H9 (cell line): ENCODE results near the gene SMURF1. TPM values are rescaled to one million over a fixed set of nuclear protein-coding genes. Genes with fewer than 3 reads are reported as not detected.
A peak's percentile ranks its signal among the peaks of the same experiment; 100 is the strongest.

Experiments
- DNase-seq: peaks from one replicate; pipeline ENCODE4 v3.0.0-alpha.2; 2017
- H2AFZ ChIP-seq: one replicate; pipeline ENCODE4 v1.6.1; 2013; ENCODE audit warnings: mild to moderate bottlenecking, low read length, control low read depth, moderate library complexity
- H2AK5ac ChIP-seq: 2 replicates; pipeline ENCODE4 v1.6.1; 2013; ENCODE audit warnings: low read length, control low read depth, mixed read lengths; ENCODE audit not compliant: insufficient read length
- H2BK120ac ChIP-seq: one replicate; pipeline ENCODE4 v1.6.1; 2013; ENCODE audit warnings: low read depth, mild to moderate bottlenecking, low read length, control low read depth, inconsistent platforms; ENCODE audit not compliant: poor library complexity, severe bottlenecking
- H2BK12ac ChIP-seq: 2 replicates; pipeline ENCODE4 v1.6.1; 2013; ENCODE audit warnings: low read length, control low read depth, mixed read lengths, low read depth; ENCODE audit not compliant: insufficient read length
- H2BK15ac ChIP-seq: 2 replicates; pipeline ENCODE4 v1.6.1; 2013; ENCODE audit warnings: low read depth, low read length, control low read depth
- H2BK20ac ChIP-seq: one replicate; pipeline ENCODE4 v1.6.1; 2013; ENCODE audit warnings: low read depth, mild to moderate bottlenecking, low read length, control low read depth, inconsistent platforms; ENCODE audit not compliant: poor library complexity, severe bottlenecking
- H2BK5ac ChIP-seq: 2 replicates; pipeline ENCODE4 v1.6.1; 2013; ENCODE audit warnings: low read length, control low read depth, mixed read lengths; ENCODE audit not compliant: insufficient read length
- H3K14ac ChIP-seq: 2 replicates; pipeline ENCODE4 v1.6.1; 2013; ENCODE audit warnings: low read length, control low read depth; ENCODE audit not compliant: insufficient read depth
- H3K18ac ChIP-seq: 2 replicates; pipeline ENCODE4 v1.6.1; 2013; ENCODE audit warnings: low read depth, mild to moderate bottlenecking, mixed read lengths, low read length, control low read depth; ENCODE audit not compliant: insufficient read length
- H3K23ac ChIP-seq: 2 replicates; pipeline ENCODE4 v1.6.1; 2013; ENCODE audit warnings: low read length, control low read depth, mixed read lengths, low read depth; ENCODE audit not compliant: insufficient read length
- H3K23me2 ChIP-seq: 2 replicates; pipeline ENCODE4 v1.6.1; 2013; ENCODE audit warnings: low read depth, mild to moderate bottlenecking, mixed read lengths, low read length, control low read depth; ENCODE audit not compliant: insufficient read length, poor library complexity, severe bottlenecking
- H3K27ac ChIP-seq: 2 replicates; pipeline ENCODE4 v1.5.1; 2013; ENCODE audit warnings: low read length, control low read depth, mixed read lengths, low read depth; ENCODE audit not compliant: insufficient read length
- H3K27me3 ChIP-seq: 2 replicates; pipeline ENCODE4 v1.6.1; 2013; ENCODE audit warnings: low read length, control low read depth, inconsistent platforms; ENCODE audit not compliant: insufficient read depth
- H3K4ac ChIP-seq: 2 replicates; pipeline ENCODE4 v1.6.1; 2013; ENCODE audit warnings: low read depth, mild to moderate bottlenecking, control low read depth, inconsistent platforms, low read length, moderate library complexity
- H3K4me1 ChIP-seq: 2 replicates; pipeline ENCODE4 v1.6.1; 2013; ENCODE audit warnings: low read length, control low read depth, inconsistent platforms; ENCODE audit not compliant: insufficient read depth
- H3K4me2 ChIP-seq: 2 replicates; pipeline ENCODE4 v1.6.1; 2013; ENCODE audit warnings: low read length, control low read depth, mixed read lengths; ENCODE audit not compliant: insufficient read length, insufficient read depth
- H3K56ac ChIP-seq: 2 replicates; pipeline ENCODE4 v1.6.1; 2013; ENCODE audit warnings: low read depth, mild to moderate bottlenecking, mixed read lengths, low read length, control low read depth; ENCODE audit not compliant: insufficient read length
- H3K79me1 ChIP-seq: 2 replicates; pipeline ENCODE4 v1.6.1; 2013; ENCODE audit warnings: low read depth, mild to moderate bottlenecking, moderate library complexity, low read length, control low read depth, inconsistent platforms; ENCODE audit not compliant: insufficient read depth, poor library complexity, severe bottlenecking
- H3K79me2 ChIP-seq: 2 replicates; pipeline ENCODE4 v1.6.1; 2013; ENCODE audit warnings: low read length, control low read depth, inconsistent platforms; ENCODE audit not compliant: insufficient read depth
- H3K9ac ChIP-seq: 2 replicates; pipeline ENCODE4 v1.6.1; 2013; ENCODE audit warnings: low read length, control low read depth, mixed read lengths; ENCODE audit not compliant: insufficient read length; ENCODE audit errors: extremely low read depth
- H3K9me3 ChIP-seq: one replicate; pipeline ENCODE4 v1.6.1; 2013; ENCODE audit warnings: low read depth, low read length, inconsistent platforms; ENCODE audit not compliant: control insufficient read depth
- H3T11ph ChIP-seq: one replicate; pipeline ENCODE4 v1.6.1; 2013; ENCODE audit warnings: mild to moderate bottlenecking, low read length, control low read depth, inconsistent platforms
- H4K20me1 ChIP-seq: one replicate; pipeline ENCODE4 v1.6.1; 2013; ENCODE audit not compliant: control insufficient read depth, insufficient read length, insufficient read depth
- H4K5ac ChIP-seq: 2 replicates; pipeline ENCODE4 v1.6.1; 2013; ENCODE audit warnings: low read depth, mild to moderate bottlenecking, mixed read lengths, low read length, control low read depth; ENCODE audit not compliant: insufficient read length
- H4K8ac ChIP-seq: replicated peaks from 2 replicates; pipeline ENCODE4 v1.6.1; 2013; ENCODE audit warnings: low read length, control low read depth, mixed read lengths, low read depth; ENCODE audit not compliant: insufficient read length
- H4K91ac ChIP-seq: 2 replicates; pipeline ENCODE4 v1.6.1; 2013; ENCODE audit warnings: low read depth, mild to moderate bottlenecking, moderate library complexity, mixed read lengths, low read length, control low read depth; ENCODE audit not compliant: insufficient read length
- H3K27ac Mint-ChIP-seq, 3 experiments: 2 replicates in 2 of 3; 3 replicates in 1 of 3; pipeline ENCODE4 v1.8.0; 2020 to 2021; ENCODE audit warnings: mixed read lengths in 3 of 3, mild to moderate bottlenecking in 1 of 3, moderate library complexity in 1 of 3
- H3K27me3 Mint-ChIP-seq: 2 replicates; pipeline ENCODE4 v1.8.0; 2021; ENCODE audit warnings: low read depth, mild to moderate bottlenecking, moderate library complexity, mixed read lengths
- H3K36me3 Mint-ChIP-seq, 3 experiments: 2 replicates in 2 of 3; 3 replicates in 1 of 3; pipeline ENCODE4 v1.8.0; 2020 to 2021; ENCODE audit warnings: low read depth in 3 of 3, mixed read lengths in 3 of 3; ENCODE audit not compliant: insufficient read depth in 1 of 3
- H3K4me1 Mint-ChIP-seq, 2 experiments: 2 replicates each; pipeline ENCODE4 v1.8.0; 2020; ENCODE audit warnings: mixed read lengths in 2 of 2
- H3K4me3 Mint-ChIP-seq, 2 experiments: 2 replicates in 1 of 2; 3 replicates in 1 of 2; pipeline ENCODE4 v1.8.0; 2020 to 2021; ENCODE audit warnings: mild to moderate bottlenecking in 2 of 2, mixed read lengths in 2 of 2, moderate library complexity in 1 of 2
- H3K9me3 Mint-ChIP-seq, 2 experiments: 2 replicates in 1 of 2; 3 replicates in 1 of 2; pipeline ENCODE4 v1.8.0; 2020; ENCODE audit warnings: mild to moderate bottlenecking in 2 of 2, mixed read lengths in 2 of 2, moderate library complexity in 1 of 2
- CTCF ChIP-seq: fragments of 200-600 bp; sonication (generic); conservative IDR thresholded peaks from 3 replicates; pipeline ENCODE4 v1.8.0; 2021; ENCODE audit warnings: antibody characterized with exemption, mild to moderate bottlenecking
- WGBS: extraction: QIAGEN DNeasy Blood & Tissue Kit; methylation state at CpG from one replicate; pipeline ENCODE4 v1.1.7; 2013; ENCODE audit warnings: missing lambda C conversion rate, low lambda C conversion rate, mixed read lengths; ENCODE audit not compliant: insufficient read length; ENCODE audit errors: extremely low coverage; 5-methylcytosine and 5-hydroxymethylcytosine counted together
- total RNA-seq: library from RNA; stranded (reverse); gene quantifications from 2 replicates; pipeline ENCODE4 v1.2.1, GENCODE V29; 2021

The SMURF1 gene
- total RNA-seq, 1 experiment from 2014 or later, result 29.4 TPM

- no peak overlapping the region for H4K91ac ChIP-seq
- no peak for TF ChIP-seq CTCF
- H3K79me2 ChIP-seq, result no peaks in the 10 kb centered on the region
- no peak overlapping the region for H3T11ph ChIP-seq
- no peaks in the 10 kb centered on the region for H3K9me3 ChIP-seq
- no peak overlapping the region for H2BK20ac ChIP-seq
- no peak overlapping the region for H2AFZ ChIP-seq
- H4K5ac ChIP-seq, result no peak overlapping the region
- no peak overlapping the region for H2BK12ac ChIP-seq
- H3K14ac ChIP-seq, result no peak overlapping the region
- H4K8ac ChIP-seq, result no peak overlapping the region
- H3K56ac ChIP-seq, result no peak overlapping the region
- H3K79me1 ChIP-seq, result no peaks in the 10 kb centered on the region
- no peaks in the 10 kb centered on the region for H3K9me3 Mint-ChIP-seq
- H3K27ac ChIP-seq, result no peak overlapping the region
- H2BK15ac ChIP-seq, result no peak overlapping the region
- H3K4me3 Mint-ChIP-seq, result no peak overlapping the region
- H3K4me2 ChIP-seq, result no peak overlapping the region
- no peak overlapping the region for H2BK120ac ChIP-seq
- peaks cover 13 to 78% (median 61%) of the 10 kb centered on the region in 3 experiments; a peak in 6 of 7 replicates for H3K36me3 Mint-ChIP-seq
- H3K4me1 ChIP-seq, result no peaks in the 10 kb centered on the region
- H3K23ac ChIP-seq, result no peak overlapping the region
- H2AK5ac ChIP-seq, result no peak overlapping the region
- H3K4me1 Mint-ChIP-seq, result no peaks in the 10 kb centered on the region
- H3K9ac ChIP-seq, result no peak overlapping the region
- H2BK5ac ChIP-seq, result no peak overlapping the region
- H3K4ac ChIP-seq, result no peak overlapping the region
- H4K20me1 ChIP-seq, result no peaks in the 10 kb centered on the region
- H3K23me2 ChIP-seq, result no peaks in the 10 kb centered on the region
- H3K18ac ChIP-seq, result no peak overlapping the region
- H3K27me3 Mint-ChIP-seq, result no peaks in the 10 kb centered on the region
- no peak for DNase-seq
- no peaks in the 10 kb centered on the region for H3K27me3 ChIP-seq
- no CpG with 5 or more reads among the region's 10 CpGs for WGBS
- H3K27ac Mint-ChIP-seq, result peak overlapping the region in 2 of 3 experiments; percentile 46 to 48; a peak in 1 of 7 replicates
Measured at GRCh38 chr7:99001482-99002147, 142.3 kb downstream of the SMURF1 start.
